Upper lobe of left lung (tissue), 4 donors: Measurements from ENCODE around the gene HOXC5.

Source experiments
- EP300 ChIP-seq, 4 donors: sonication (generic); formaldehyde crosslinking; IDR thresholded peaks; one replicate each; pipeline ENCODE4 v1.5.1; 2017; ENCODE audit warnings: antibody characterized with exemption in 4 of 4, control low read depth in 2 of 4
- POLR2A ChIP-seq, 4 donors: fragments of 450-650 bp; IDR thresholded peaks; one replicate each; pipeline ENCODE4 v1.5.1; 2016 to 2017; ENCODE audit warnings: antibody characterized with exemption in 4 of 4, mild to moderate bottlenecking in 2 of 4
- POLR2AphosphoS5 ChIP-seq, 2 donors: sonication (generic); formaldehyde crosslinking; IDR thresholded peaks; one replicate each; pipeline ENCODE4 v1.5.1; 2017; ENCODE audit warnings: antibody characterized with exemption in 2 of 2
- TF ChIP-seq, protein P1 (sequence below), 6 experiments: fragments of 450-650 bp in 4 of 6; fragments of 200-600 bp in 2 of 6; sonication (generic) in 2 of 6; IDR thresholded peaks; one replicate each; pipeline ENCODE4 v1.5.1; 2016 to 2019; ENCODE audit warnings: antibody characterized with exemption in 6 of 6

DNA sequence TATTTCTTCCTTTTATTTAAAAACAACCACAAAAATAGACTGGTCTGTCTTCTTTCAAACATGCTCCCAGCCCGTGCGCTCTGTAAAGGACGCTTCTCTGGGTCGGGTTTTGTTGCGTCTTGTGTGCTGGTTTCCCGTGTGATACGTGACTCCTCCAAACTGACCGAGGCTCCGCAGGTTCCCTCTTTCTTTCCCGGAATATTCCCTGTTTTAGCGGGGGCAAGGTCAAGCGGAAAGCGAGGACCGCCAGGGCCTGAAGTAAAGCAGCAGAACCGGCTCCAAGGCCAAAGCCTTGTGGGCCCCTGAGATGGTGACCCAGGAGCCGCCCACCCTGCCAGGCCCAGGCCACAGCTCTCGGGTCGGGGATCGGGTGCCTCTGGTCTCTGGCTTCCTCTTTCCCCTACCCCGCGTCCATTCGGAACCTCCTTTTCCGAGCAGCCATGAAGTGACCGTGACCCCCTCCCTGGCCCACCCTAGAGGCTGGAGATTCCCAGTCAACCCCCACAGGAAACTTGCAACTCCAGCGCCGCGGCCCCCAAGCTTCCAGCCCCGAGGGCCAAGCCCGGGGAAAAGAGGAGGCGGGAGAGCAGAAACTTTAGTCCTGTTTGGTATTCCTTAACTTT lies 48.8 kb upstream of the HOXC5 start:
- TF ChIP-seq, protein P1, sequence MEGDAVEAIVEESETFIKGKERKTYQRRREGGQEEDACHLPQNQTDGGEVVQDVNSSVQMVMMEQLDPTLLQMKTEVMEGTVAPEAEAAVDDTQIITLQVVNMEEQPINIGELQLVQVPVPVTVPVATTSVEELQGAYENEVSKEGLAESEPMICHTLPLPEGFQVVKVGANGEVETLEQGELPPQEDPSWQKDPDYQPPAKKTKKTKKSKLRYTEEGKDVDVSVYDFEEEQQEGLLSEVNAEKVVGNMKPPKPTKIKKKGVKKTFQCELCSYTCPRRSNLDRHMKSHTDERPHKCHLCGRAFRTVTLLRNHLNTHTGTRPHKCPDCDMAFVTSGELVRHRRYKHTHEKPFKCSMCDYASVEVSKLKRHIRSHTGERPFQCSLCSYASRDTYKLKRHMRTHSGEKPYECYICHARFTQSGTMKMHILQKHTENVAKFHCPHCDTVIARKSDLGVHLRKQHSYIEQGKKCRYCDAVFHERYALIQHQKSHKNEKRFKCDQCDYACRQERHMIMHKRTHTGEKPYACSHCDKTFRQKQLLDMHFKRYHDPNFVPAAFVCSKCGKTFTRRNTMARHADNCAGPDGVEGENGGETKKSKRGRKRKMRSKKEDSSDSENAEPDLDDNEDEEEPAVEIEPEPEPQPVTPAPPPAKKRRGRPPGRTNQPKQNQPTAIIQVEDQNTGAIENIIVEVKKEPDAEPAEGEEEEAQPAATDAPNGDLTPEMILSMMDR (IDR thresholded peaks at IDR 0.05) = no peak
- TF ChIP-seq POLR2A (IDR thresholded peaks at IDR 0.05) (no peak), POLR2AphosphoS5 (IDR thresholded peaks at IDR 0.05) (no peak), EP300 (IDR thresholded peaks at IDR 0.05) (no peak)
